Measurements from ENCODE around the gene KRTAP10-7.

DNA sequence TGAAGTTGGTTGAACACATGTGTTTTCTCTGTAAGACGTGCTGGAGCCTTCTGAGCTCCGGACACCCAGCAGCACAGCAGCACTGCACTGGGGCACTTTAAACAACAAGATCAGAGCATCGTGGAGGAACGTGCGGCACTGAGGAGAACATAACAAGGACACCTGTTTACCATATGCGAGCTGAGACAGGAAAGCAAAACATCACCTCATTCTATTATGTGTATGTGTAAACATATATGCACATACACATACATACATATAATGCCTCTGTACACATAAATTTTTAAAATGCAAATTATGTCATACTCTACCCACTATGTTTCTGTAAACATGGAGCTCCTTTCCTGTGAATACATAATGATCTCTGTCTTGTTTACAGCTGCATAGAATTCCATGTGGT, 4.9 kb upstream of the KRTAP10-7 start:
- TF ChIP-seq POLR2A (IDR thresholded peaks at IDR 0.05), result no peak
- TF ChIP-seq, protein P1, sequence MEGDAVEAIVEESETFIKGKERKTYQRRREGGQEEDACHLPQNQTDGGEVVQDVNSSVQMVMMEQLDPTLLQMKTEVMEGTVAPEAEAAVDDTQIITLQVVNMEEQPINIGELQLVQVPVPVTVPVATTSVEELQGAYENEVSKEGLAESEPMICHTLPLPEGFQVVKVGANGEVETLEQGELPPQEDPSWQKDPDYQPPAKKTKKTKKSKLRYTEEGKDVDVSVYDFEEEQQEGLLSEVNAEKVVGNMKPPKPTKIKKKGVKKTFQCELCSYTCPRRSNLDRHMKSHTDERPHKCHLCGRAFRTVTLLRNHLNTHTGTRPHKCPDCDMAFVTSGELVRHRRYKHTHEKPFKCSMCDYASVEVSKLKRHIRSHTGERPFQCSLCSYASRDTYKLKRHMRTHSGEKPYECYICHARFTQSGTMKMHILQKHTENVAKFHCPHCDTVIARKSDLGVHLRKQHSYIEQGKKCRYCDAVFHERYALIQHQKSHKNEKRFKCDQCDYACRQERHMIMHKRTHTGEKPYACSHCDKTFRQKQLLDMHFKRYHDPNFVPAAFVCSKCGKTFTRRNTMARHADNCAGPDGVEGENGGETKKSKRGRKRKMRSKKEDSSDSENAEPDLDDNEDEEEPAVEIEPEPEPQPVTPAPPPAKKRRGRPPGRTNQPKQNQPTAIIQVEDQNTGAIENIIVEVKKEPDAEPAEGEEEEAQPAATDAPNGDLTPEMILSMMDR (IDR thresholded peaks at IDR 0.05), result no peak

Data from uterus (tissue), 2 donors.